ENCODE results near the gene ZNF423.

The ZNF423 gene

DNA sequence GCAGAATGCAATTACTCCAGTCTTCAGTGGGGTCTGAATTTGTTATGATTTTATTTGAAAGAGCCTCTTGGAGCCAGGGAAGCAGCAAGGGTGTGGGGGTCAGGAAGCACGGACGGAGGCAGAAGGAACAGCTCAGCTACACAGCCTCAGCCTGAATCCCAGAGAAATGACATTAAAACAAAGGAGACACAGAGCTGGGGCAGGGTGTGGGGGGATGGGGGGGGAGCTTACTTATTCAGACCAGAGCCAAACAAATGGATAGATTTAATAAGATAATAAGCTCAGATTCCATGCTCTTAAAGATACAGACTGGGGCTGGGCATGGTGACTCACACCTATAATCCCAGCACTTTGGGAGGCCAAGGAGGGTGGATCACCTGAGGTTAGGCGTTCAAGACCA lies 195.3 kb downstream of the ZNF423 start:
- no peak for DNase-seq

DNA sequence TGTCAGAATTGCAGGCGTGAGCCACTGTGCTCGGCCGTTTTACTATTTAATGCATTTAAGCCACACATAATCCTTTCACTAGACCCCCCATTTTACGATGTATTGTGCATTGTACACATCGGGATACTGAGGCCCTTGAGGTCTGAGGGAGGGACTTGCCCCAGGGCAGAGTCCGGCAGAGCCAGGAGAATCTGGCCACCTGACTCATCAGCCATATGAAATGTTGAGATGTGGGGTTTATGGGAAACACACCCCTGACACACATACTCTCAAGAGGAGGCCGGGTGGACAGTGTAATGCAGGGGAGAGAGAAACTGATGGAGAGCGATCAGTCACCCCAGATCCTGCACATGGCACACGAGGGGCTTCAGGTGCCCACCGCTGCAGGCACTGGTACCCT lies 196.6 kb downstream of the ZNF423 start:
- no peak for DNase-seq

DNA sequence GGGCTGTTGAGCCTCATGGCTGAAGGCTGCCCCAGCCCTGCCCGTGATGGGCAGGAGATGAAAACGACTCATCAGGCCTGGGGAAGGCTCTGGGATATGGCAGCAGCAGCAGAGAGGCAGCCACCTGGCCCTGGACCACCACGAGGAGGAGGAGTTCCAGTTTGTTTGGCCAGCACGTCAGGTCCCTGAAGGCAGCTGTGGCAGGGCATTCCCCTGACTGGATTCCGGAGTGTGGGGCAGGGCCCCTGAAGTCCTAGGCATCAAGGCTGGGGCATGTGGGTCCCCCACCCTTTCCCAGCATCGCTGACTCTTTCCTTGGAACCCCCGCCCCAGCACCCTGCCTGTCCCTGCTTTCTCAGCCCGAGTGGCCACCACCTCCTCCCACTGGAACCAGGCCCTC lies 197.4 kb downstream of the ZNF423 start:
- no peak for DNase-seq

DNA sequence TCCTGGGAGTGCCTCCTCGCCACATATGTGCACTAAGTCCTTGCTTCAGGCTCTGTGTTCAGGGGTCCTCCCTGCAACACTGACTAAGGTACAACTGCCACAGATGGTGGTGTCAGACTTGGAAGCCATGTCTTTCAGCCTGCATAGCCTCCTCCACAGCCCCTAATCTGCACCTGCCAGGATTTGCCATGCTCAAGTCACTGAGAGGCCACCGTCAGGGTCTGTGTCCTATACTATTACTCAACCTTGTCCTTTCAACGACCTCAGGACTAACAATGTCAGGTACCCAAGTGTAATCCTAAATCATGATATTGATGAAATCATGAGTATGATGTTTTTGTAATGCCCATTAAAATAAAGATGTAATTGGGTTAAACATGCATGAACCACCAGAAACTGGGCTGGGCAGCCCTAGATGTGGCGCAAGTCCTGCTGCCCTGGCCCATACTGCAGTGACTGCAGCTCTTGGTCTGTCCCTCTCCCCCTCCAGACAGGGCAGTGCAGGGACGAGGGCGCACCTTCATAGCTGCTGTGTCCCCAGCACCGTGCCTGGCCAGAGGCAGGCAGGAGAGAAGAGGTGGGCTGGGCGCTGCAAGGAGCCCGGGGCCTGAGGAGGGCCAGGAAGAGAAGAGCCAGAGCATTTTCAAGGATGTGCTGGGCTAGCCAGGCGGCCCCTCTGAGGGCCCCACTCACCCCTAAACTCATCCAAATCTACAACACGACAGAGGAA lies 198.0 kb downstream of the ZNF423 start:
- no peak for DNase-seq

DNA sequence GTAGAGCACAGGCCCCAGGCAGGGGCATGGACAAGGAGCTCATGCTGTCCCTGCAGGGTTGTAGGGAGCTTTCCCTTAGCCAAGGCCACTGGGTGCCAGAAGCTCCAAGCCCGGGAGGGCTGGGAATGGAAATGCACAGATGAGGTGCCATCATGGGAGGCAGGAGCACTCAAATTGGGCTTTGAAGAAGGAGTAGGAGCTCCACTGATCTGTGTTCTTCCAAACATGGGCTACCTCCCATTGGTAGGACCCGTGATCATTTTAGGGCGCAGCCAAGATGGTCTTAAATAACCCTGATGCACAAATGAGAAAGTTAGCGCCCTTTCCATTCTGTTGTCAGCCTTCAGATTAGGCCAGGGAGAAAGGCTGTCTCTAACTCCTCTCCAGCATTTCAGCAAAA lies 201.5 kb downstream of the ZNF423 start:
- no peak for DNase-seq

DNA sequence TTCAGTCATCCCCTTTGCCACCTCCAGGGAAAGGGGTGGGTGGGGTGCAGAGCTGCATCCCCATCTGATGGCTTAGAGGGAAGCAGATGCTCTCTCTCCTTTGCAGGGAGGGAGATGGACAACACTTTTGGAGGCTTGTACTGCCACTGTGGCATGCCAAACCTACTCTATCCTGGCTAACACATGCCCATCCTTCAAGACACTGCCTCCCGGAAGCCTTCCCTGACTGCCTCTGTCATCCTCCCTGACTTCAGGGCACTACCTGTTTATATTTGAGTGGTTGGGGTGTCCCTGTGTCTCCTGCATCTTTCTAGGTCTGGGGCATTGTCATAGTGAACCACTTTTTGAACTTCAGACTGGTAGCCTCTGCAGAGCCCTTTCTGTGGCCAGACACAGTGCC lies 202.3 kb downstream of the ZNF423 start:
- no peak for DNase-seq

DNA sequence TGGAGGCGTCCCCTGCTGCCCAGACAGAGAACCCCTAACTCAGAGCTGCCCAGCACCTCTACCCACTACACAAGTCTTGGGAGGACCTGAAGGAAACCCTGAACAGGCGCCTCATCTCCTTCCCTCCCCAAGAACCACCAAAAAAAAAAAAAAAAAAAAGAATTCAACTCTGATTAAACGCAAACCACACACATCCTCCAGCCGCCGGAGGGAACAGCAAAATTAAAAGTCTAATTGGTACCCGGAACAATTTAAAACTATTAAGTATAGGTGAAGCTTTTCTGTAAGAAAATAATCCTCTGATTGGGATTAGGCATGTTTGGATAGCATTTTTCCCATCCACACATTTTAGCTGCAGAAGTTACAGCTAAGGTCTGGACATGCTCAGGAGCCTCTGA lies 202.7 kb downstream of the ZNF423 start:
- DNase-seq: no peak

DNA sequence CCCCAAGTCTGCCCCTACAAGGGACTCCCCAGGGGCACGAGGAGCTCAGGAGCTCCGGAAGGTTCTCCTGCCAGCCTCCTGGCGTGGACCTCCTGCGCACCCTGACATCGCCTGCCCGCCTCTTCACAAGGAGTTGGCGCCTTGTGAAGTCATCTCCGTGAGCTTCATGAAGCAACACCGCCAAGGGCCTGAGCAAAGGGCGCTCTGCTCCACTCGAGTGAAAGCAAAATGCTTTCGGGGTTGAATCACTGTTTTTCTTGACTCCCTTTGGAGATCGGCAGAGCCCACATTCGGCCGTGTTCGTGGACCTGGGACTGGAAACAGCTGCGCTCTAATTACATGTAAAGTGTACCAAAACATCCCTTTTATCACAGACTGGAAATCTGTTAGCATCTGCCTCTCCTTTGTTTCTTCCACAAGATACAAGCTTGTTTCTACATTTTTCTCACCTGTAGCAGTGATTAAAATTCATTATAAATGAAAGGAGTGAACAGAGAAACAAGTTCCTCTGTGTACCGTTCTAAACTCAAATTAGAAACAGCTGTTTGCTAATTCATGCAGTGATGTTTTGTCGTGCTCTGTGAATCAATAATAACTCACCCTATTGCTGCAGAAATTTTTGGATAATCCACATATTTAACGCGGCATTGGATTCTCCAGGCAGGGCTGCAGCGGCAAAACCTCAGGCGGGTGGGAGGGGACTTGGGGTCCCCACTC lies 203.3 kb downstream of the ZNF423 start:
- no peak for DNase-seq

DNA sequence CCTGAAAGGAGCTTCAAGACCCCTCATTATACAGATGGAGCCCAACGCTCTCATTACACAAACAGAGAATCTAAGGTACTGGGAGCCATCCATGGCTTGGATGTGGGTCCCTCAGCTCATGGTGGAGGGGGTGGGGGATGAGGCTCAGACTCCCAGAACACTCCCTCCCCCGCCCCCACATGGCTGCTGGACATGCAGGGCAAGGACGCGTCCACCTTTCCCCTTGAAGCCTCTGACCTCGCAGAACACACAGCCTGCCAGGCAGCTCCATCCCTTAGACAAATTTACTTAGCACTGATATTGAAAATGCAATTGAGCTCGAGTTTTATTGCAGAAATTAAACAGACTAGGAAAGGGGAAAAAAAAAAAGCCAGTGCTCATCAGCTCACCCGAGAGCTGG lies 203.9 kb downstream of the ZNF423 start:
- DNase-seq: no peak

DNA sequence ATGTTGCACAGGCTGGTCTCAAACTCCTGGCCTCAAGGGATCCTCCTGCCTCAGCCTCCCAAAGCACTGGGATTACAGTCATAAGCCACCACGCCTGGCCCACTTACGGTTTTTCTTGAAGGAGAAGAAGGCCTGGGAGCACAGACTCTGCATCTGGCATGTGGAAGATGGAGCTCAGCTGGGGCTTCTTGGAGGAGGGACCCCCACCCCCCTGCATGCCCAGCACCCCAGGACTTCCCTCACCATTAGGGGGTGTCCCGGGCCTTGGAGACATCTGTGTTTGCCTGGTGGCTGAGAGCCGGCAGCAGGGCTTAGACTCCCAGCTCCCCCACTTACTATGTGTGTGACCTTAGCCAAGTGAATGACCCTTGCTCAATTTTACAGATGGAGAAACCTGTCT lies 204.7 kb downstream of the ZNF423 start:
- no peak for DNase-seq

DNA sequence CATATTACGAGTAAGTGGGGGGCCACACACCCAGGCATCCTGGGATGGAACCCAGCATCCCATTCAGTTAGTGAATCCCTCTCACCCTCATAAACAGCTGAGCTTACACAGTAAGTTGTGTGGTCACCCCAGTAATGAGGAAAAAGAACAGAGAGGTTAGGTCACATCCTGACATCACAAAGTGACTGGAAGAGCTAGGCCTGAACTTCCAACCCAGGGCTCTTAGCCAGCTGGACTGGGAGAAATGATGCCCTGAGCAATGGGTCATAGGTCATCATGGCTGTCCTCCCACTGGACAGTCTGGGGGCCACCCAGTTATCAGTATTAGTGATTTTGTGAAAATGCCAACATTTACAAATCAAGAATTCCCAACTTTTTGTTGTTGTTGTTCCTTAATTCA lies 205.3 kb downstream of the ZNF423 start:
- DNase-seq: no peak

DNA sequence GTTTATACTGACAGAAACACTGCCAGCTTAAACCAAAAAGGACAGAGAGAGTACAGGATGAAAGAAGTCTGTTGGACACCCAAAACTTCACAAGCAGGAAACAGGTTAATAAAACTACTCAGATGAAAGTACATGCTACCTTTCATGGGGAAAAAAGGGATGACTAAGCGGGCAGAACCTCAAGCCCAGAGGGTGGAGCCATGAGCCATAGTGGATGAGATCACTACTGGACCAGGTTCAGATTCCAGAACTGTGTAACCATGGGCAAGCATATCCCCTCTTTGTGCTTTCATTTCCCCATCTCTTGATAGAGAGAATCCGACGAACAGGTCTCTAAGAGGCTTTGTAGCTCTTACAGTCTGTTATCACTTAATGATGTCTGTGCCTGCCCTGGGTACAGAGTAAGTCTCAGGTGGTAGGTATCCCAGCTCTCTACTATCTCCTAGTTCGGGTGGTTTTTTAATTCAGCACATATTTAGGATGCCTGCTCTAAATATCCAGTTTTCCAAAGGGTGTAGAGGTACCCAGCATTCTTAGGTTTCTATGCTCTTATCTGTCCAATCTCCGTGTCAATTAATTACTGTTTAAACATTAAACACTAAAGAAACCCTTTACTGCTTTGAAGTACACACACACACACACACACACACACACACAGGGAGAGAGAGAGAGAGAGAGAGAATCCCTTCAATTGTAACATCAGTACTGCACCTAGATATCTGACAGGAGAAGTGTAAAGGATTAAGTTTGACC lies 206.7 kb downstream of the ZNF423 start:
- no peak for DNase-seq

DNA sequence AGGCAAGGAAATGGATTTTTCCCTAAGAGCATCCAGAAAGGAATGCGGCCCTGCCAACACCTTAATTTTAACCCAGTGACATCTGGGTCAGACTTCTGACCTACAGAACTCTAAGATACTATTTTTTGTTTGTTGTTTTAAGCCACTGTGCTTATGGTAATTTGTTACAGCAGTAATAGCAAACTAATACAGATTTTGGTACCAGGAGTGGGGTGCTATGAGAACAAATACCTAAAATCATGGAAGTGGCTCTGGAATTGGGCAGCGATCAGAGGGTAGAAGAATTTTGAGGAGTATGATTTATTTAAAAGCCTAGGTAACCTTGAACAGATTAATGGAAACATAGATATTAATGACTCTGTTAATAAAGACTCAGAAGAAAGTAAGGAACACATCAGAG lies 208.2 kb downstream of the ZNF423 start:
- no peak for DNase-seq

DNA sequence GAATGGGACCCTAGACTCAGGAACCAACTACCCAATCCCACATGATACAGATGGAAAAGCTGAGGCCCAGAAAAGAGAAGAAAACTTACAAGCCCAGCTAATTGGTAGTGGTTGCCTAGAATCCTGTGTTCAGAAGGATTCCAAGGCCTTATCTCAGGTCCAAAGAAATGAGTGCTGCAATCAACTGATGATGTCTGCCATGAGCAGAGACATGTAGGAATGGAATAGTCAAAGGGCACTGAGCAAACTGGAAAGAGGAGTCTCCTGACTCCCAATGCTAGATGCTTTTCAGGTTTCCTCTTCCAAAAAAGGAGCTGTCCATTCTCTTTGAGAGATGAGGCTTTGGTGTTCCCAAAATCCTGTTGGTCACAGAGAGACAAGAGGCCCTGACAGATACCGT lies 210.6 kb downstream of the ZNF423 start:
- no peak for DNase-seq

DNA sequence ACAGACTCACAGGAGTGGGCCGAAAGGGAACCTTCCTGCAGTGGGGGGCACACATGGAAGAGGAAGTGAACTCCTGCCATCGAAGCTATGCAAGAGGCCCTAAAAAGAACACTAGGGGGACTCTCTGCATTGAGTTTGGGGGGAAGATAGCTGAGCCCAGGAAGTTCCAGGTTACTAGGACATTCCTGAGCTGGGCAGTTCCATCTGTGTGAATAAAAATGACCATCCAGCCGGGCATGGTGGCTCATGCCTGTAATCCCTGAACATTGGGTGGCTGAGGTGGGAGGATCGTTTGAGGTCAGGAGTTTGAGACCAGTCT lies 211.8 kb downstream of the ZNF423 start:
- DNase-seq: no peak

DNA sequence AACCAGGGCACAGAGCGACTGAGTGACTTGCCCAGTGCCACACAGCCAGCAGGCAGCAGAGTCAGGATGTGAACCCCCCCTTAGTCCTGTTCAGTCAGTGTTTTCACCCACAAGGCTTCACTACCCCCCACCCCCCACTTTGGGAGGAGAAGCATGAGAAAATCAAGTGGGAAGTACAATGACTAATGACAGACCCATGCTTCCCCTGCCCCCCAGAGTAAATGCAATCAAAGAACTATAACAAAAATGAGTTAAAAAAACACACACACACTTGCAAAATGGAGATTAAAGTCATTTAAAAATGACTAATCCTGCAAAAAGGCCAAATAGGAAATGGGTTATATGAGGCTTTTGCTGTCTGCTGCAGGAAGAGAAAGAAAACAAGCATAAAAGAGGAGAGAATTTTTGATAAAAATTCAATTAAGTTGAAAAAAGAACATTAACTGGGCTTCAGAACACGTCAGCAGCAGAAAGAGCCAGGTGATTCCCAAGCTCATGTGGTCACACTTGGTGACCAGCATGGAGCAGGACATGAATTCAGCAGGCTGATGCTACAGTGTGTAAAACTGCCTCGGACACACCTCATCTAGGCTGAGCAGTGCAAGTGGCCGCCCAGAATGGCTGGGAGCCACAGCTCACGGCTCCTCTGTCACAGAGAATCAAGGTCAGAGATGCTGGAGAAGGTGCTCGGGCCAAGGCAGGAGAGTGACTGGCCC lies 212.3 kb downstream of the ZNF423 start:
- DNase-seq: no peak

DNA sequence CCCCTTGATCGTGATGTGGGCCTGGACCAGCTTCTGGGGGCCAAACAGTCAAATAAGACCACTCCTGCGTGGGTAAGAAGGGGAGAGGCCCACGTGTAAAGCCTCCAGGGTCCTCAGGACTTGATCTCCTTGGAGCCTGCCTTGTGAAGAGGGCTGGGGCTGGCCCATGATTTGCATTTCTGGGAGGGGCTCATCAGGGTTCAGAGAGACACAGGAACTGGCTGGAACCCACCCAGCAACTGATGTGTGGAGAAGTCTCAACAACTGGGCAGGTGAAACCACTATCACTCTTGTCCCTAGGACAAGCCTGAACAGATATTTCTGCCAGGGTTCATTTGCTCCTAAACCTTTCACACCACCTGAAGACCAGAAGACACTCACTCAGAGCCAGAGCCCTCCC lies 214.7 kb downstream of the ZNF423 start:
- DNase-seq: no peak

DNA sequence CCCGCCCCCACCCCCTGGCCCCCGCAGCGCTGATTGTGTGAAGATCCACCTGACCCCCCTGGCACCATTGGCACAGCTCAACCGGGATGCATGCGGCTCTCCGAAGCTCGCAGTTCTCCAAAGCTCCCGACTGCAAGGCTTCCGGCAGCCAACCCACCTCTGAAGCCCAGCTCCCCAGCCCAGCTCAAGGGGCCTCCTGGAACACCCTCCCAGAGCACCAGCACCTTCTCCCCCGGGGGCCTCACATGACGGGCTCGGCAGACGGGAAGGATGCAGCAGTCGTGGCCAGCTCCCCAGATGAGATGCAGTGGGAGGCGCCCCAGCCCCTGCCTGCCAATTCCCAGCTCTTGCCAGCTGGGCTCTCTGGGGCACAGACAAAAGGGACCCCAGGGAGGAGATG lies 215.3 kb downstream of the ZNF423 start:
- no peak for DNase-seq

DNA sequence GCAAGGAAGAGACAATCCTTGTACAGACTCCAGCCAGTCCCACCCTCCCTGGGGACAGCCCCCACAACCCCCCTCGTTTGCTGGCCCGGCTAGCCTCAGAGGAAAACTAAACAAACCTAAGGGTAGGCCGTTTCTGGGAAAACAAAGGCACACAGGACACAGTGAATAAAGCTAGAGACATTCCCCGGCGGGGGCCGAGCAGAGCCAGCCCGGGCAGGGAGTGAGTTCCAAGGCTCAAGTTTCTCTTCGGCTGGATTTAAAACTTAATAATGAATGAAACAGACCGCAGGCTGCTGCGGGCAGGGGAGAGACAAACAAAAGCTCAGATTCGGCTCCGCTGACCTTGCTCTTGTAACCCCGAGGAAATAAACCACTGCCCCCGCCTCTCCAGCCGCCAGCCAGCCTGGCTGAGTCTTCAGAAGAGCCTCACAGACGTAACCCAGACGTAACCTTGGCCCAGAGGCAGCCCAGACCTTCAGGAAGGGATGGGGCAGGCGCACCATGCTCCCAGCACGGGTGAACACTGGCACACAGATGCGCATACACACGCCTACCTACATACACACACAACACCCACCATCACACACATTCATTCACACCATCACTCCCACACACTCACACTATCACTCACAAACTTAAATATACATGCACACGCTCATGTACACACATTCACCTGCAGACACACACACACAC lies 216.0 kb downstream of the ZNF423 start:
- DNase-seq: no peak

DNA sequence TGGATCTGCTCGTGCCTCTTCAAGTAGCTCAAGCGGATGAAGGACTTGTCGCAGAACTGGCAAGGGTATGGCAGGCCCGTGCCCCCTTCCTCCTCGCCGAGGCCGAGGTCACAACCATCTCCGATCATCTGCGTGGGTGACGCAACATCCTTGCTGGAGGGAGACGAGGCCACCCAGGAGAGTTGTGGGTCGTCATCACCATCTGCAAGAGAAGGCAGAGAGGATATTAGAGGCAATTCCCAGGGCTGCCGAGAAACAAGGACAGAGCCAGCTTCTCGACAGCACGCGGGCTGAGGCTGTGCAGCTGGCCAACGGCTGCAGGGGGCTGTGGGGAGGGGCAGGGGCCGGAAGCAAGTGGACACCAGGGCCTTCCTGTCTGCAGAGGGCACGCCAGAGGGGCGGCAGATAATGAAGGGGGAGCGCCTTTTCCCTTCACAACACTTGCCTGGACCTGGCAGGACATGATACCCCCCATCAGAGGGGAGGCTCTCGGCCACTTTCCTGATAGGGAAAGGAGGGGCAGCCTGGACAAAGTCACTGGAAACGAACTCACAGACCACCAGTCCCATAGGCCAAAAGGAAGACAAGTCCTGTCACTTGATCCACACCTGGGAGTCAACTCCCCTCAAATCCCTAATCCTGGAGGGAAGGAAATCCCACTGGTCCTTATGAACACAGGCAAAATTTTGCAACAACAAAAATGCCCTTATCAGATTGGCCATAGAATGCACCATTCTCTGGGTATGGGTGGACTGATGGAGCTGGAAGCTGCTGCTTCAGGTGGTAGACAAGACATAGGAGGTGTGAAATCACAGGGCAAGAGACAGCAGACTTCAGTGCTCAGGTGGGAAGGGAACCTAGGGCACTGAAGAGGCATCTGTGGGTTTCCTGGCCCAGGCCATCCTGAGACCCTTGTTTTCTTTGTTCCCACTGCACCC lies 217.0 kb downstream of the ZNF423 start:
- no peak for DNase-seq

DNA sequence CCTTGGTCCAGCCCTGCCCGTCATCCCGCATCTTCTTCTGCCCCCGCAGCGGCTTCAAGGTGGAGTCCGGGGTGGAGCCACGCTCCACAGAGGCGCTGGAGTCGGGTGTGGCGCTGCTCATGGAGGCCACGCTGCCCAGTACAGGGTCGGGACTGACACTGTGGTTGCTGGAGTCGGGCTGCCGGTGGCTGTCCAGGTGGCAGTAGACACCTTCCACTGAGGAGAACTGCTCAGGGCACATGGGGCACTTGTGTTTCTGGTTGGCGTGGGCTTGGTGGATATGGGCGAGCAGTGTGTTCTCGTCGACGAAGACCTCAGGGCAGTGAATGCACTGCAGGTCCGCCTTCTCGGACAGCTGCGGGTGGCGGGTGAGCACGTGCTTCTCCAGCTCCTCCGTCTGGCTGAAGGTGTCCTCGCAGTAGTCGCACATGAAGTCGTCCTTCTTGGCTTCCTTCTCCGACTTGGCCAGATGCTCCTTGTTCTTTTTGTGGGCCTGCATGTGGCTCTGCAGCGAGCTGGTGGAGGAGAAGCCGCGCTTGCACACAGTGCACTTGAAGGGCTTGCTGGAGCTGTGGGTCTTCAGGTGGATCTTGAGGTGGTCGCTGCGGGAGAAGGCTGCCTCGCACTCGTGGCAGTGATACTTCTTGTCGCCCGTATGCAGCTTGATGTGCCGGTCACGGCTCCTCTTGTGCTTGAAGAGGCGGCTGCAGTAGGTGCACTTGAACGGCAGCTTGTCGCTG lies 217.8 kb downstream of the ZNF423 start:
- no peak for DNase-seq
